ENCODE measurements around the gene BLOC1S6.

BLOC1S6 gene

GRCh38 chr15:45588219-45588875 is 1.2 kb downstream of the BLOC1S6 start:
- DNase-seq: no peak

- no peak for DNase-seq
Observed at GRCh38 chr15:45589256-45589655, 2.1 kb downstream of the BLOC1S6 start.

- no peak for DNase-seq
Observed at GRCh38 chr15:45594319-45594718, 7.1 kb downstream of the BLOC1S6 start.

- no peak for DNase-seq
Observed at GRCh38 chr15:45594835-45595530, 7.8 kb downstream of the BLOC1S6 start.

DNA sequence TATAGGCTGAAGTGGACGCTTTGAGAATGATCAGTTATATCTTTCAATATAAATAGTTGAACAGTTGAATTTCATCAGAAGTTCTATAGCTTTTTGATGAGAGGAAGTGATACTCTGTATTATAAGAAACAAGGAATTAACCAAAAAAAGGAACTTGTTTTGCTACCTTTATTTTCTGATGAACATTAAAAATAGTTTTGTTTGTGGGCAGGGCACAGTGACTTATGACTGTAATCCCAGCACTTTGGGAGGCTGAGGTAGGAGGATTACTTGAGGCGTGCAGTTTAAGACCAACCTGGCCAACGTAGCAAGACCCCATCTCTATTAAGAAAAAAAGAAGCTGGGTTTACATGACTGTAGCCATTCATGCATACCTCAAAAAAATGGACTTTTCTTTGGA is 16.7 kb downstream of the BLOC1S6 start:
- DNase-seq: no peak

GRCh38 chr15:45604326-45604725 is 17.1 kb downstream of the BLOC1S6 start:
- DNase-seq: no peak

DNA sequence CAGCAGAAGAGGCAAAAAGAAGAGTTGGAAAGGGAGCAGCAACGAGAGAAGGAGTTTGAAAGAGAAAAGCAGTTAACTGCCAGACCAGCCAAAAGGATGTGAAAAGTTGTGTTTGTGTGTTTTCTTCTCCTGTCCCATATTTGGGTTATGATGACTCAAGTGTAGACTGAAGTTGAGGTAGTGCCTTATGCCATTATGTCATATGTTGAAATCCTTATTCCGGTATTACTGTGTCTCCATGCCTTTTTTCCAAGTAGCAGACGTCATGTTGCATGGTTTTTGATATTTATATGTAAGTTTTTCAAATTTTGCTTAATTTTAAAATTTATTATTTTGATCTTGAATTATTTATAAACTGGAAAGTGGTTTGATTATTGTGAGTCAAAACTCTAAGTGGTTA is 19.2 kb downstream of the BLOC1S6 start:
- no peak for DNase-seq

- DNase-seq: no peak
Observed at GRCh38 chr15:45606841-45607240, 19.7 kb downstream of the BLOC1S6 start.

DNA sequence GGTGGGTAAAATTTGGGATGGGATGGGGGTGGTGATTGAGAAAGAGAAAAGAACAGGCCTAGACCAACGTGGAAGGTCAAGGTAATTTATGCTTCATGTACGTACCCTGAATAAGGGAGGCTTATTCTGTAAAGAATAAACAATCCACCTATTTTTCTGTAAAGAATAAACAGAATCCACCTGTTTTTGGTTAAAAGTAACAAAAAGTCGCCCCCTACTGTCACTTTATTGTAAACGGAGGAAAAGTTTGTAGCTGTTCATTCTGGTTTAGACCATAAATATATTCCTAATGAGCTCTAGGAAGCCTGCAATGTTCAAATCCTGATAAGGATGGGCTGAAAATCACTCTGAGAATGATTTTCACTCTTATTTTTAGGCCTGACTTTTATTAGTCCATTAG is 24.1 kb downstream of the BLOC1S6 start:
- DNase-seq: no peak

DNA sequence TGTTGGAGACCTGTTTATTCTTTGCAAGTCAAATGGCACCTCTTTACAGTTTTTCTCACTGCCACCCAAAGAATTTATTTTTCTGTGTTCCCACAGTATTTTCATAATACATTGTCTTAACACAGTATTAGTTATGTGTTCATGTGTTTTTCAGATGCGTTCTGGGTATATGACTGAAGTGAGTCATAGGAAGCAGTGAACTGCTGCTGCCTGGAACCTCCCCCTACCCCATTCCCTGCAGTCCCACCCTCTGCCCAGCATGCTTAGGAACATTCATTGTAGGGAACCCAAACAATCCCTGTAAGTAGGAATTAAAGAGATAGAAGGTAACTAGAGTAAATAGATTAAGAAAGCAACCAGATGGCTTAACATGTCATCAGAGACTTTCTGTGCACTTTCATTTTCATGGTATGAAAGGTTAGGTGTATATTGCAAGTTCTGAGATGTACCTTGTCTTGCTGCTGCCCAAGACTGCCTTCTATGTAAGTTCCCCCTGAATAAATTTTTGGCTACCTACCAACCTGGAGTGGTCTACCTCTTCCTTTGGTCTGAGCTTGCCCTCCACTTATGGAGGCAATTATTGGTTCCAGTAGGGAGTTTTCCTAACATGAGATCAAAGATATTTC is 25.7 kb downstream of the BLOC1S6 start:
- no peak for DNase-seq

DNA sequence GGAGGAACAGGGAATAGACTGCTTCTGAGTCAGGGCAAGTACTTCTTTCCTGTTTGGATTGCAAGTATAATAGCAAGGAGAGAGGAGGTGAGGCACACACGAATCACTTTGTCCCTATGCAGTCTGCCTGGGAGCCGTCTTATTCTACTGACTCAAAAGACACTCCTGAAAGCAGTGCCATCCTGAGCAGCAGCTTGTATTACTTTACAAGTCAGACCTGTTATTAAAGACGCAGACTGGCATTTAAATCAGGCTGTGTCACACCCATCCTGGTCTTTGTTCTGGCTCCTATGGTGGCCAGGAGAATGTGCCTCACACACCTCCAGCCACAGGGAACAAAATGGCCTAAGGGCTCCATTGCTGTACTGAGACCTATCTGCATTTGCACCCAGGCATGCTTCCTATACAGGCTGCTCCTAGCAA is 29.7 kb downstream of the BLOC1S6 start:
- no peak for DNase-seq

GRCh38 chr15:45618813-45619212 is 31.6 kb downstream of the BLOC1S6 start:
- DNase-seq: no peak

DNA sequence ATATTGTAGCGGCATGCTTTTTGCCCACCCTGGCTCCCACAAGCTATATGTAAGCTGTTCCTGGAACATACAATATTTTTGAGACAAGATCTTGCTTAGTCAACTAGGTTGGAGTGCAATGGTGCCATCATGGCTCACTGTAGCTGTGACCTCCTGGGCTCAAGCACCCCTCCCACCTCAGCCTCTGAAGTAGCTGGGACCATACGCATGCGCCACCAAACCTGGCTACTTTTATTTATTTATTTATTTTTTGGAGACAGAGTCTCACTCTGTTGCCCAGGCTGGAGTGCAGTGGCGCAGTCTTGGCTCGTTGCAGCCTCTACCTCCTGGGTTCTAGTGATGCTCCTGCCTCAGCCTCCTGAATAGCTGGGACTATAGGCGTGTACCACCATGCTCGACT is 41.0 kb downstream of the BLOC1S6 start:
- DNase-seq: no peak

GRCh38 chr15:45630917-45631691 is 43.9 kb downstream of the BLOC1S6 start:
- no peak for DNase-seq

DNA sequence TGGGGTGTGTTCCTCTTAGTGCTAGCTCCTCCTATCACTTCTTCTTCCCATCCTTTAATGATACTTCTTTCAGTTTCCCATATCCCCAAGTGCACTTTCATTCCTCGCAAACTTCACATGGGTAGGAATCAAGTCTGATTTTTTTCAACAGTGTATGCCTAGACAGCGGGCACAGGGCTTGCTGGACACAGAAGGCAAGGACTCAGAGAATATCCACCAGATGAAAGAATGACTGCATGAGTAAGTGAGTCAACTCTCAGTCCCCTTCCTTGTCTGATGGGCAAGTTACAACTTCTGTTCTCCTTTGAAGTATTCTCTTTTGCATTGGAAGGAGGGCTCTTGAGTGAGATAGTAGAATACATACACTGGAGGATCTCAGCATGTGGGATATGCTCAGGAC is 44.6 kb downstream of the BLOC1S6 start:
- DNase-seq: no peak

GRCh38 chr15:45634432-45635190 is 47.4 kb downstream of the BLOC1S6 start, which contains the start of gene SQOR:
Gene SQOR (plus strand): TSS chr15:45635029. CDS start chr15:45658924, 23,895 bp downstream.
- DNase-seq: no peak

- no peak for DNase-seq
Observed at GRCh38 chr15:45635191-45635638, 48.0 kb downstream of the BLOC1S6 start.

GRCh38 chr15:45635763-45636292 is 48.6 kb downstream of the BLOC1S6 start:
- no peak for DNase-seq

GRCh38 chr15:45637141-45637540 is 50.0 kb downstream of the BLOC1S6 start:
- DNase-seq: no peak

- DNase-seq: no peak
Observed at GRCh38 chr15:45637552-45638033, 50.4 kb downstream of the BLOC1S6 start.

DNA sequence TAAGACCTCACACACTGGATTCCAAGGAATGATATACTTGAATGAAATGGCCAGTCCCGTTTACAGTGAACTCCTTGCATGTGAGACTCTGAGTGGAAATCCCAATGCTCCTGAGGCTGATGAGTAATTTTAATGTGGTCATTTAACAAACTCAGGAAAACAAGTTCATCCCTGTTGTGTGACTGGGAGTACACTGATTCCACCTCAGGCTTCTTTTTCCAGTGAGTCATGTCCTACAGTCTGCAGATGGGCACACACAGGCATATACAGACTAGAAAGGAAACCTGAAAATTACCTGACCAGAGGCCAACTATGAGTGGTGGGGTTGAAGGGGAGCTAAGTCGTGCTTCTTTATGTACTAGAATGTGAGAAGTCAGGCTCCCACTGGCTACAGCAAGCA is 53.4 kb downstream of the BLOC1S6 start:
- no peak for DNase-seq

GRCh38 chr15:45641374-45641781 is 54.2 kb downstream of the BLOC1S6 start:
- DNase-seq: no peak

Data from NCI-H2107 (cell line).